ENCODE measurements around the gene MESD. TPM values are rescaled to one million over a fixed set of nuclear protein-coding genes. Genes with fewer than 3 reads are reported as not detected.
A peak's percentile ranks its signal among the peaks of the same experiment; 100 is the strongest.

Gene MESD
- total RNA-seq, 3 donors from 2014 or later (not counting 1 experiment from before 2014, with no cell fraction given) = 14.7 to 26.0 (median 24.5) TPM

DNA sequence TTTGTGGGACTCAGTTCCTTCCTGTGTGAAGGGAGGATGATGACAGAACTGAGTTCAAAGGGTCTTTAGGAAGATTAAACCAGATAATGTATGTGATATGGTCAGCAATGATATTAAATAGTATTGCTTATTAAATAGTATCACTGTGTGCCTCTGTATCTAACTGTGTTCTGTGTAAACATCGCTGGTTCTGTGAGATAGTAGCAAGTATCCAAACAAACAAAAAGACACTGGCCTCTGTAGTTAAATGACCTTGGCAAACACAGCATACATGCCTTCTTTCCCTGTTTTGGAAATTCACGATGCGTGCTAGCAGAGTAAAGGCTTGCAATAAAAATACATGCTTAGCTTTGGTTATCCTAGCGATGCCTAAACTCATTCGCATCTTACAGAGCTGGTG is 76.1 kb downstream of the MESD start:
- DNase-seq (no peak), ATAC-seq (no peak)
- Mint-ChIP-seq H3K9me3 (no peaks in the 10 kb centered on the region), H3K4me3 (no peak overlapping the region), H3K27me3 (ENCODE audit: low read depth in 2 of 2) (no peaks in the 10 kb centered on the region), H3K27ac (no peak overlapping the region), H3K36me3 (no peaks in the 10 kb centered on the region), H3K4me1 (peaks cover 22 to 30% of the 10 kb centered on the region in 2 donors)
- no peaks in the 10 kb centered on the region for H3K9me3 ChIP-seq (ENCODE audit: control insufficient read depth, insufficient read depth, low read length)
- no peak overlapping the region for H3K27ac ChIP-seq (ENCODE audit: low read length)
- H3K27me3 ChIP-seq (ENCODE audit: control insufficient read depth, insufficient read depth, low read length) = no peaks in the 10 kb centered on the region
- H3K4me1 ChIP-seq (ENCODE audit: control insufficient read depth, insufficient read depth, low read length) = no peaks in the 10 kb centered on the region
- TF ChIP-seq, protein P1, sequence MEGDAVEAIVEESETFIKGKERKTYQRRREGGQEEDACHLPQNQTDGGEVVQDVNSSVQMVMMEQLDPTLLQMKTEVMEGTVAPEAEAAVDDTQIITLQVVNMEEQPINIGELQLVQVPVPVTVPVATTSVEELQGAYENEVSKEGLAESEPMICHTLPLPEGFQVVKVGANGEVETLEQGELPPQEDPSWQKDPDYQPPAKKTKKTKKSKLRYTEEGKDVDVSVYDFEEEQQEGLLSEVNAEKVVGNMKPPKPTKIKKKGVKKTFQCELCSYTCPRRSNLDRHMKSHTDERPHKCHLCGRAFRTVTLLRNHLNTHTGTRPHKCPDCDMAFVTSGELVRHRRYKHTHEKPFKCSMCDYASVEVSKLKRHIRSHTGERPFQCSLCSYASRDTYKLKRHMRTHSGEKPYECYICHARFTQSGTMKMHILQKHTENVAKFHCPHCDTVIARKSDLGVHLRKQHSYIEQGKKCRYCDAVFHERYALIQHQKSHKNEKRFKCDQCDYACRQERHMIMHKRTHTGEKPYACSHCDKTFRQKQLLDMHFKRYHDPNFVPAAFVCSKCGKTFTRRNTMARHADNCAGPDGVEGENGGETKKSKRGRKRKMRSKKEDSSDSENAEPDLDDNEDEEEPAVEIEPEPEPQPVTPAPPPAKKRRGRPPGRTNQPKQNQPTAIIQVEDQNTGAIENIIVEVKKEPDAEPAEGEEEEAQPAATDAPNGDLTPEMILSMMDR (IDR thresholded peaks at IDR 0.05) = no peak
- H3K36me3 ChIP-seq (ENCODE audit: control insufficient read depth, insufficient read depth, low read length) = no peaks in the 10 kb centered on the region
- intact Hi-C loops (cut with micrococcal nuclease) = no loop called here
- no peak overlapping the region for H3K4me3 ChIP-seq (ENCODE audit: low read length)
- WGBS (ENCODE audit: insufficient coverage) = 97% methylated on average over 5 of the region's 5 CpGs

DNA sequence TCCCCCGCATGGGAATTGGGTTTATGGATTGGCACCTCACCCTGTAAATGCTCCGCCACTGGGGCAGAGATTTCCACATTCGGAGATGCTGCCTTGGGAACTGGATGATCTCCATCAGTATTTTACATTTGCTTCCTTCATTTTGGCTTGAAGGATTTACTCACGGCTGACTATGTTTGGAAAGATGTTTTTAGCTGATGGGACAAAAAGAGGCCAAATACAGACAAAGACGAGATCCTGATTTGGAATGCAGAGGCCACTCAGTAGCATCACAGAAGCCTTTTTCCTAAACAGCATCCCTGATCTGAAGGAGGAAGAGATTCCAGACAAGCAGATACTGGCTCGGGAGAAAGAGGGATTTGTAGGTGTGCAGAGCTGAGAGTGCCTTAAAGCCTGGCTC is 76.9 kb downstream of the MESD start:
- no peaks in the 10 kb centered on the region for H3K36me3 Mint-ChIP-seq
- Histone ChIP-seq H3K4me1 (ENCODE audit: control insufficient read depth, insufficient read depth, low read length) (no peaks in the 10 kb centered on the region), H3K4me3 (ENCODE audit: low read length) (no peak overlapping the region), H3K9me3 (ENCODE audit: control insufficient read depth, insufficient read depth, low read length) (no peaks in the 10 kb centered on the region), H3K27me3 (ENCODE audit: control insufficient read depth, insufficient read depth, low read length) (no peaks in the 10 kb centered on the region), H3K27ac (ENCODE audit: low read length) (no peak overlapping the region), H3K36me3 (ENCODE audit: control insufficient read depth, insufficient read depth, low read length) (no peaks in the 10 kb centered on the region)
- no peak for ATAC-seq
- no peaks in the 10 kb centered on the region for H3K9me3 Mint-ChIP-seq
- intact Hi-C loops (cut with micrococcal nuclease) = no loop called here
- no peak overlapping the region for H3K4me3 Mint-ChIP-seq
- H3K27me3 Mint-ChIP-seq (ENCODE audit: low read depth in 2 of 2) = no peaks in the 10 kb centered on the region
- TF ChIP-seq, protein P1 (IDR thresholded peaks at IDR 0.05) = no peak
- no peak overlapping the region for H3K27ac Mint-ChIP-seq
- H3K4me1 Mint-ChIP-seq = peaks cover 18 to 25% of the 10 kb centered on the region in 2 donors
- no peak for DNase-seq
- 94% methylated on average over 6 of the region's 6 CpGs for WGBS (ENCODE audit: insufficient coverage)

DNA sequence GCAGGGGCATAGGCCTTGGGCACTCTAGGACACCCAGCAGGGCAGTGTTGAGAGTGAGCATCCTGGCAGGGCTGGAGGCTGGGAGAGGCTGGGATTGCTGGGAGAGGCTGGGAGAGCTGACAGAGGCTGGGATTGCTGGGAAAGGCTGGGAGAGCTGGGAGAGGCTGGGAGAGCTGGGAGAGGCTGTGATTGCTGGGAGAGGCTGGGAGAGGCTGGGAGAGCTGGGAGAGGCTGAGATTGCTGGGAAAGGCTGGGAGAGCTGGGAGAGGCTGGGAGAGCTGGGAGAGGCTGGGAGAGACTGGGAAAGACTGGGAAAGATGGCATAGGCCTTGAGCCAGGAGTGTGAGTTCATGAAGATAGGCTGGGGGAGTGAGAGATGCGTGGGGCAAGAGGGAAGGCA is 77.8 kb downstream of the MESD start:
- H3K27ac Mint-ChIP-seq = peak overlapping the region in 1 of 2 donors; percentile 73
- H3K27ac ChIP-seq (ENCODE audit: low read length) = no peak overlapping the region
- peaks cover 18 to 25% of the 10 kb centered on the region in 2 donors for H3K4me1 Mint-ChIP-seq
- H3K4me3 ChIP-seq (ENCODE audit: low read length) = no peak overlapping the region
- WGBS (ENCODE audit: insufficient coverage) = 96% methylated on average over 1 of the region's 1 CpG
- no peaks in the 10 kb centered on the region for H3K36me3 ChIP-seq (ENCODE audit: control insufficient read depth, insufficient read depth, low read length)
- H3K9me3 ChIP-seq (ENCODE audit: control insufficient read depth, insufficient read depth, low read length) = no peaks in the 10 kb centered on the region
- no peak for ATAC-seq
- H3K27me3 ChIP-seq (ENCODE audit: control insufficient read depth, insufficient read depth, low read length) = no peaks in the 10 kb centered on the region
- intact Hi-C loops (cut with micrococcal nuclease) = no loop called here
- no peaks in the 10 kb centered on the region for H3K9me3 Mint-ChIP-seq
- H3K4me1 ChIP-seq (ENCODE audit: control insufficient read depth, insufficient read depth, low read length) = no peaks in the 10 kb centered on the region
- TF ChIP-seq, protein P1 (IDR thresholded peaks at IDR 0.05) = no peak
- no peaks in the 10 kb centered on the region for H3K36me3 Mint-ChIP-seq
- H3K27me3 Mint-ChIP-seq (ENCODE audit: low read depth in 2 of 2) = no peaks in the 10 kb centered on the region
- no peak overlapping the region for H3K4me3 Mint-ChIP-seq
- DNase-seq = no peak

DNA sequence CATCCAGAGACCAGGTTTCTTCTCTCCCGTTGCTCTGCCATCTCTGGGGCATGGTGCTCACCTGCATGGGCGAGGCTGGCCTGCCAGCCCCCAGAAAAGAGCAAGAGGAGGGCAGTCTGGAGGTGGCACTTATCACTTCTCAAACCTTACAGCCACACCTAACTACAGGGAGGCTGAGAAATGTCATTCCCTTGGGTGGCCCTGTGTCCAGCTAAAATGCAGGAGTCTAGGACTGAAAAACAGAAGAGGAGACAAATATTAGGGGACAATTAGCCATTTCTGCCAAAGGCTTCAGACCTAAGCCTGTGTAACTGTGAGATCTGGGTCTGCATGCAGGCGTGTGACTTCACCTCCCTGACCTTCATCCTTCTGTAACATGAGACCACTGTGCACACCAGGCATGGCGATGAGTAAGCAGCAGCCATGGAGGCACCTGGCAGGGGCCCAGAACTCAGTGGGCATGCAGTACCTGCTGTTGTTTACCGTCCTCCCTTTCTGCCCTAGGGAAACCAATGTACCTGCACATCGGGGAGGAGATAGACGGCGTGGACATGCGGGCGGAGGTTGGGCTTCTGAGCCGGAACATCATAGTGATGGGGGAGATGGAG is 83.4 kb downstream of the MESD start:
- Histone ChIP-seq H3K9me3 (ENCODE audit: control insufficient read depth, insufficient read depth, low read length) (no peaks in the 10 kb centered on the region), H3K27me3 (ENCODE audit: control insufficient read depth, insufficient read depth, low read length) (no peaks in the 10 kb centered on the region), H3K36me3 (ENCODE audit: control insufficient read depth, insufficient read depth, low read length) (no peaks in the 10 kb centered on the region), H3K4me1 (ENCODE audit: control insufficient read depth, insufficient read depth, low read length) (no peaks in the 10 kb centered on the region), H3K27ac (ENCODE audit: low read length) (no peak overlapping the region), H3K4me3 (ENCODE audit: low read length) (no peak overlapping the region)
- ATAC-seq (no peak), DNase-seq (no peak)
- no peaks in the 10 kb centered on the region for H3K27me3 Mint-ChIP-seq (ENCODE audit: low read depth in 2 of 2)
- TF ChIP-seq, protein P1 (IDR thresholded peaks at IDR 0.05) = no peak
- H3K4me3 Mint-ChIP-seq = no peak overlapping the region
- intact Hi-C loops (cut with micrococcal nuclease) = no loop called here
- no peak overlapping the region for H3K27ac Mint-ChIP-seq
- H3K36me3 Mint-ChIP-seq = no peaks in the 10 kb centered on the region
- H3K9me3 Mint-ChIP-seq = no peaks in the 10 kb centered on the region
- 90% methylated on average over 11 of the region's 11 CpGs for WGBS (ENCODE audit: insufficient coverage)
- peaks cover 5 to 9% of the 10 kb centered on the region in 2 donors for H3K4me1 Mint-ChIP-seq

All from natural killer cell (primary cell).